GM19193 (cell line): ENCODE data around the gene RNF213.

Experiments used
- POLR2A ChIP-seq: IDR thresholded peaks from 4 replicates; pipeline ENCODE4 v1.6.1; 2011; ENCODE audit not compliant: insufficient read depth, insufficient read length; ENCODE audit errors: extremely low read depth

The RNF213 gene

GRCh38 chr17:80269405-80269807 is 8.8 kb downstream of the RNF213 start:
- no peak for TF ChIP-seq POLR2A

DNA sequence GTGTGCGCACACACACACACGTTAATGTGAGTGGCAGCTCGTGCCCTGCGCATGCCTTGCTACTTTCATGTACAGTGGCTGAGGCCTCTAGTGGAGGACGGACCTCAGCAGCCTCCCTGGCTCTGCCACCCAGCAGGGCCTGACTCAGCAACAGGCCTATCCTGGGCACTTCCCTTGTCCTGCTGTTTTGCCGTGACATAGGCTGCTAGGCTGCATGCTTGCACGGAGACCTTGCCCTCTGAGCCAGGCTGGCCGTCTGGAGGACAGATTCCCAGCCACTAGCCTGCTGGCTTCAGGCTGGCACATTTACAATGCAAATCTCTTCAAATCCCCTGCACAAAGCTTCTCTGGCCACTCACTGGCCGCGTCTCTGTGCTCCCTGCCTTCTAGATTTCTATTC is 9.5 kb downstream of the RNF213 start:
- no peak for TF ChIP-seq POLR2A

GRCh38 chr17:80270836-80271235 is 10.2 kb downstream of the RNF213 start:
- no peak for TF ChIP-seq POLR2A

DNA sequence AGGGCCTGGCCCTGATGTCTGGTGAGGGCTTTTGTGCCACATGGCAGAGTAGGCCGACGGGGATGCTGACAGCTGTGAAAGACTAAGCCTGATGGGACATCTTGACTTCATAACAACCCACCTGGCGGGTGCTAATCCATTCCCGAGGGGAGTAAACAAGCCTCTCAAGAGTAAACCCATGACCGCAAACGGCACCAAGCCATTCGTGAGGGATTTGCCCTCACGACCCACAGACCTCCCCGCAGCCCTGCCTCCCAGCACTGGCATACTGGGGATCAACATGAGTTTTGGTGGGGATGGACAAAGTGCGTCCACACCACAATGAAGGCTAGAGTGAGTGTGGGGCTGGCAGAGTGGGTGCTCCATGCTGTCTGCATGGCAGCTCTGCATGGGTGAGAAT is 11.7 kb downstream of the RNF213 start:
- no peak for TF ChIP-seq POLR2A

- no peak for TF ChIP-seq POLR2A
Measured at GRCh38 chr17:80274331-80274730, 13.7 kb downstream of the RNF213 start.

DNA sequence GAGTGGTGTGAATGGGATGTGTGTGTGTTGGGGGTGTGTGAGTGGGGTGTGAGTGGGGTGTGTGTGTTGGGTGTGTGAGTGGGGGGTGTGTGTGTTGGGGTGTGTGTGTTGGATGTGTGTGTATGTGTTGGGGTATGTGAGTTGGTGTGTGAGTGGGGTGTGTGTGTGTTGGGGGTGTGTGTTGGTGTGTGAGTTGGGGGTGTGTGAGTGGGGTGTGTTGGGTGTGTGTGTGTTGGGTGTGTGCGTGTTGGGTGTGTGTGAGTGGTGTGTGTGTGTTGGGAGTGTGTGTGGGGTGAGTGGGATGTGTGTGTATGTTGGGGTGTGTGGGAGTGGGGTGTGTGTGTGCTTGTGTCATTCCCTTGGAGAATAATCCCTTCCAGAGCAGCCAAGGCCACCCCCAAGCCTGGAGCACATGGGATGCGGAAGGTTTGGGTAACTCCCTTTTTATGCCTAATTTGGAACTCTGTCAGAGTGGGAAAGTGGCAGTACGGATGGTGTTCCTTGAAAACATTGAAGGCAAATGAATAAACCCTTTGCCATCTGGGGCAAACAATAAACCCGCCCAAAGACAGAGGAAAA is 14.3 kb downstream of the RNF213 start:
- no peak for TF ChIP-seq POLR2A

- TF ChIP-seq POLR2A: no peak
Measured at GRCh38 chr17:80277751-80278671, 17.4 kb downstream of the RNF213 start.

- no peak for TF ChIP-seq POLR2A
Measured at GRCh38 chr17:80279895-80280294, 19.2 kb downstream of the RNF213 start.

- no peak for TF ChIP-seq POLR2A
Measured at GRCh38 chr17:80281516-80281915, 20.9 kb downstream of the RNF213 start.

DNA sequence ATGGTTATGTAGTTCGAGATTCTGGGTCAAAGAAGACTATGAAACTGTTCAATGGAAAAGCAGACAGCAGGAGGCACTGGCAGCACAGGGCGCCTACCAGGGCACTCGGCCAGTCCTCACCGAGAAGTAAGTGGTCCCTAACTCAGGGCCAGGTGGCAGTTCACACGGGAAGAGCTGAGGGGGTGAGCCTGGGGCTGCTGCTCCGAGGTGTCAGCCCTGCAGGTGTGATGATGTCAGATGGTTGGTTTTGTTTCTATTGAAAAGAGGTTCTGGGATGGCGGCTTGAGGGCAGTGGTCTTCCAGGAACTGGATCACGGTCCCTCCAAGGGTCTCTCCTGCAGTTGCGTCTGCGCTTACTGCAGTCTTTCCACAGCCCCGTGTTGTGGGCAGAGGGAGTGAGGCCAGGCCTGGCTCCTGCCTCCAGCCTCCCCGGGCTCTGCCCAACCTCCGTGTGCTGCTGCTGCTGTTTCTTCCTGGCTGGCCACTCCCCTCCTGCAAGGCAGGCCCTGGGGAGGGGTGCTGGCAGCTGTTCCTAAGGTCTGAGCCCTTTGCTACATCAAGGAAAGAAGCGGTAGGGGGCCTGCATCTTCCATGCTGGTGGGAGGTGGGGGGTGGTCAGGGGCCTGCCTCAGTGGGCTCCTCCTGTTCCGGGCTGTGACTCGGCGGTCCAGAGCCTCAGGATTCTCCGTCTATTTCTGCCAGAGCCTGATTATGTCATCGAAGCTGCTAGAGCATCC is 22.6 kb downstream of the RNF213 start:
- TF ChIP-seq POLR2A: no peak

DNA sequence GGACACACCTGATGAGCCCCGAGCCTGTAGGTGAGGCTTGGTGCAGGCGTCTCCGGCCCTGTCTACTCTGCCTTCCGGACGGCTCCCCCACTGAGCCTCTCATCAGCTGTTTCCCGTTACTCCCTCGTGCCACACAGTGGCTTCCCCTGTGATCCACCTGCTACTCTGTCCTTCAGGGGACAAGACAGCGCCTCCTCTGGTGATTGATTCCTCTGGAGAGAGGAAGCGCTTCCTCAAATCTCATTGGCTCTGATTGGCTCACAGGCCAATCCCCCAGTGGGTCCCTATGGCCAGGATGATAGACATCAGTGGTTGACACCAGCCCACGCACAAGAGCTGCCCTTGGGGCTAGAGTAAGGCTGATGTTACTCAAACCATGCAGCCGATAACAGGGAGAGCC is 24.0 kb downstream of the RNF213 start:
- no peak for TF ChIP-seq POLR2A

DNA sequence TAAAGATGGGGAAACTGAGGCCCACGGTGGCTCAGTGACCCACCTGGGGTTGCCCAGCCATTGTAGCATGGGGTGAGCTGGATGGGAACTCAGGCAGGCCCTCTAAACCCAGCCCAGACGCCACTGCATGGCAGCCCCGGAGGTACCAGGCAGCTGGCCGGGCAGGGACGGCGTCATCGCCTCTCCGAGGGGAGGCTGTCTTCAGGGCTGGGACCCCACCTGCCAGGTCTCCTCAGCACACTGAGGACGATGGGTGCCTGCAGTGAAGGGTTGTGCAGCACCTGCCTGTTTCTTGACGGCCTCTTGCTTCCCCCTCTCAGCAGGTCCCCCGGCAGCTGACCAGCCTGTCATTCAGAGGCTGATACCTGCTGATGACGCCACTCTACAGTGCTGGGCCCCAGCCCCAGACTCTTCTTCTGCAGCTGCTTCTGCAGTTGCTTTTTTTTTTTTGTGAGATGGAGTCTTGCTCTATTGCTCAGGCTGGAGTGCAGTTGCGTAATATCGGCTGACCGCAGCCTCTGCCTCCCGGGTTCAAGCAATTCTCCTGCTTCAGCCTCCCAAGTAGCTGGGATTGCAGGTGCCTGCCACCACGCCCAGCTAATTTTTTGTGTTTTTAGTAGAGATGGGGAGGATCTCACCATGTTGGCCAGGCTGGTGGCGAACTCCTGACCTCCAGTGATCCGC is 24.7 kb downstream of the RNF213 start:
- no peak for TF ChIP-seq POLR2A

DNA sequence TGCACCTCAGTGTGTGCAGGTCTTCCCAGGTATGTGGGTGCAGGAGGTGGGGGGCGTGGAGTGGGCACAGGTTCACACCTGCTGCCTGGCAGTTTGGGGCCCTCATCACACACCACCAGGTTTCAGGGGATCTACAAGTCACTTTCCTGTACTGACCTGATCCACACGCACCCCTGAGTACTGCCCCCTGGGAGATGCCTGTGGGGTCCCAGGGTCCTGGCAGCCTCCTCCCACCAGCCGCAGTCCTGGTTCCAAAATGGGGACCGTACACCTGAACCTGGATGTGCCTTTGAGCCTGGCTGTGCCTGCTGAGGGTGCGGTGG is 25.9 kb downstream of the RNF213 start:
- TF ChIP-seq POLR2A: no peak

DNA sequence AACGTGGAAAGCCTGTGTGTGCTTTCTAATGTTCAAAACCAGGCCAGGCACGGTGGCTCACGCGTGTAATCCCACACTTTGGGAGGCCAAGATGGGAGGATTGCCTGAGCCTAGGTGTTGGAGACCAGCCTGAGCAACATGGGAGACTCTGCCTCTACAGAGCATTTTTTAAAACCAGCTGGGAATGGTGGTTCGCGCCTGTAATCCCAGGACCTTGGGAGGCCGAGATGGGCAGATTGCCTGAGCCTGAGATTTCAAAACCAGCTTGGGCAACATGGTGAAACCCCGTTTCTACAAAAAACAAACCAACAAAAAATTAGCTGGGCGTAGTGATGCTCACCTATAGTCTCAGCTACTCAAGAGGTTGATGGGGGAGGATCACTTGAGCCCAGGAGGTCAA is 26.4 kb downstream of the RNF213 start:
- TF ChIP-seq POLR2A: no peak
